GM12878 (cell line): Measurements from ENCODE around the gene MXI1. TPM values are rescaled to one million over a fixed set of nuclear protein-coding genes. Genes with fewer than 3 reads are reported as not detected.

Experiments
- BMI1 ChIP-seq: fragments of 450-650 bp; IDR thresholded peaks from 2 replicates; pipeline ENCODE4 v1.6.1; 2016; ENCODE audit warnings: mild to moderate bottlenecking, moderate library complexity, borderline replicate concordance
- polyA plus RNA-seq, 11 experiments: library from polyadenylated mRNA; depleted of rRNA in 4 of 11; unstranded in 6 of 11; stranded (reverse) in 5 of 11; fragments of >200 nt; fragmentation: Nextera tagmentation in 4 of 11; fragmentation: Illumina TruSeq in 1 of 11; extraction: Ambion mirVana in 4 of 11; extraction: Trizol in 1 of 11; gene quantifications; 1 replicate in 1 of 11; 2 replicates in 10 of 11; pipeline versions ENCODE4 v1.2.1 to v1.2.3, GENCODE V29; 2011 to 2016; ENCODE audit warnings: inconsistent platforms in 2 of 11, missing spikeins in 2 of 11, low read depth in 1 of 11
- total RNA-seq, 4 experiments: library from RNA; depleted of rRNA in 3 of 4; stranded (reverse); fragments of >200 nt in 3 of 4; fragmentation: Illumina TruSeq in 1 of 4; extraction: Trizol in 1 of 4; gene quantifications; 2 replicates each; pipeline versions ENCODE4 v1.2.1 to v1.2.3, GENCODE V29; 2013 to 2021

MXI1 gene
- total and polyA plus RNA-seq, 10 of the 15 experiments (the other 5 are each of a cell fraction or from before 2014, with no cell fraction given), result 0.23 to 8.0 (median 0.41) TPM

DNA sequence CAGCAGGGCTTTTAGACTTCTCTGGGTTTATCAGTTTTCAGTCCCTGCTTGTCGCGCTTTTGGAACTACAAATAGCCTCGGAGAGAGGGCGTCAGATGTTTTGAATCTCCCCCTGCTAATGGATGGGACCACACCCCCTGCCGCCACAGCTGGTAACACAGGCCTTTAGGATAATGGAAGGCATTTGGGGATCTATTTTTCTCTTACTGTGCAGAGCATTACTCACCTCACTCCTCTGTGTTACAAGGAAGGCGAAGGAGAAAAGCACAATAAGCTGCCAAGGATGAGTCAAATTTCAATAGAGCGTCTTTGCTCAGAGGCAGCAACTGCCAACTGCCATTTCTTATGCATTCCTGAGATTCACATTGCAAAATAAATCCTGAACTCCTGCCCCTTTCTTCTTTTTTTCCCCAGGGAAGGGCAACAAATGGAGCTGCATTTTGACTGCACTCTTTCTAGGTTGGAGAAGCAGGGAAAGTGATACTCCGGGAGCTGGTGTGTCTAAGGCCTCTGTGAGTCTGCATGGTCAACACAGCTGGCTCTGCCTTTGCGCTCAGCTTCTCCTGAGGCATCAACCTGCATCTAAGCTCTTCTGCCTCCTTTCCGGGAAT is 128.8 kb downstream of the MXI1 start (continued):
- TF ChIP-seq BMI1, result no peak
- TF ChIP-seq, all 136 proteins: peak for 0

Other genes starting within 250 kb of the MXI1 start
- 77.9 and 85.0 TPM in 2 replicates for gene ADD3, start 199.6 kb upstream of the MXI1 start, total RNA-seq (2014; rRNA removed)
- 90.1 and 101 TPM in 2 replicates for gene ADD3, start 199.6 kb upstream of the MXI1 start, total RNA-seq (2014; rRNA removed; fragmentation: Illumina TruSeq; extraction: Trizol)
- 52.8 and 56.1 TPM in 2 replicates for gene ADD3, start 199.6 kb upstream of the MXI1 start, total RNA-seq (2021)
- 127 and 194 TPM in 2 replicates for gene ADD3, start 199.6 kb upstream of the MXI1 start, polyA plus RNA-seq (2011; rRNA removed)
- 129 and 199 TPM in 2 replicates for gene ADD3, start 199.6 kb upstream of the MXI1 start, polyA plus RNA-seq (2014; fragmentation: Illumina TruSeq; extraction: Trizol)
- gene ADD3, start 199.6 kb upstream of the MXI1 start, polyA plus RNA-seq (2014; fragmentation: Nextera tagmentation; extraction: Ambion mirVana), result 10 to 100 TPM; 27.3 to 28.5 TPM
- gene ADD3, start 199.6 kb upstream of the MXI1 start, polyA plus RNA-seq (2014; rRNA removed), result 45.4 and 69.6 TPM in 2 replicates
- gene ADD3, start 199.6 kb upstream of the MXI1 start, polyA plus RNA-seq (2016; fragmentation: Nextera tagmentation; extraction: Ambion mirVana), result 10 to 100 TPM; 60.4 to 66.0 TPM
- gene SMNDC1, start 97.3 kb downstream of the MXI1 start, total RNA-seq (2014; rRNA removed), result 4.6 and 7.8 TPM in 2 replicates
- 11.0 and 12.3 TPM in 2 replicates for gene SMNDC1, start 97.3 kb downstream of the MXI1 start, total RNA-seq (2014; rRNA removed; fragmentation: Illumina TruSeq; extraction: Trizol)
- 32.8 and 37.2 TPM in 2 replicates for gene SMNDC1, start 97.3 kb downstream of the MXI1 start, total RNA-seq (2021)
- 17.1 and 25.3 TPM in 2 replicates for gene SMNDC1, start 97.3 kb downstream of the MXI1 start, polyA plus RNA-seq (2011; rRNA removed)
- 35.3 and 44.0 TPM in 2 replicates for gene SMNDC1, start 97.3 kb downstream of the MXI1 start, polyA plus RNA-seq (2014; fragmentation: Illumina TruSeq; extraction: Trizol)
- gene SMNDC1, start 97.3 kb downstream of the MXI1 start, polyA plus RNA-seq (2014; fragmentation: Nextera tagmentation; extraction: Ambion mirVana), result 10 to 100 TPM; 10.1 to 12.9 TPM
- gene SMNDC1, start 97.3 kb downstream of the MXI1 start, polyA plus RNA-seq (2014; rRNA removed), result 12.5 and 19.1 TPM in 2 replicates
- gene SMNDC1, start 97.3 kb downstream of the MXI1 start, polyA plus RNA-seq (2016; fragmentation: Nextera tagmentation; extraction: Ambion mirVana), result 10 to 100 TPM; 22.7 to 26.5 TPM